Adrenal gland (tissue), 12 donors: ENCODE data around the gene FNIP2. TPM values are rescaled to one million over a fixed set of nuclear protein-coding genes. Genes with fewer than 3 reads are reported as not detected.
A peak's percentile ranks its signal among the peaks of the same experiment; 100 is the strongest.

Source experiments
- DNase-seq, 7 donors: peaks; one replicate each; pipeline ENCODE4 v3.0.0-alpha.2; 2019 to 2020
- H3K27ac ChIP-seq, 5 donors: fragments of 200-600 bp; sonication (generic) in 4 of 5; 1 replicate in 3 of 5; 2 replicates in 2 of 5; pipeline versions ENCODE4 v1.5.1 to v1.8.0; 2016 to 2020; ENCODE audit warnings: mild to moderate bottlenecking in 1 of 5
- H3K27me3 ChIP-seq: fragments of 200-600 bp; 2 replicates; pipeline ENCODE4 v1.8.0; 2021
- H3K36me3 ChIP-seq, 2 donors: fragments of 200-600 bp; replicated peaks in 1 of 2; 1 replicate in 1 of 2; 2 replicates in 1 of 2; pipeline versions ENCODE4 v1.5.1 to v1.8.0; 2018 to 2022
- H3K4me1 ChIP-seq, 2 donors: fragments of 200-600 bp; replicated peaks in 1 of 2; 1 replicate in 1 of 2; 2 replicates in 1 of 2; pipeline versions ENCODE4 v1.5.1 to v1.8.0; 2018 to 2021
- H3K4me3 ChIP-seq, 4 donors: fragments of 200-600 bp; sonication (generic) in 3 of 4; one replicate each; pipeline ENCODE4 v1.5.1; 2016 to 2018
- H3K9me3 ChIP-seq, 3 donors: fragments of 200-600 bp; sonication (generic) in 1 of 3; replicated peaks in 1 of 3; 1 replicate in 2 of 3; 2 replicates in 1 of 3; pipeline versions ENCODE4 v1.5.1 to v1.8.0; 2016 to 2021
- CTCF ChIP-seq, 6 experiments: fragments of 450-650 bp in 4 of 6; fragments of 200-600 bp in 2 of 6; sonication (generic) in 1 of 6; IDR thresholded peaks; 1 replicate in 5 of 6; 2 replicates in 1 of 6; pipeline versions ENCODE4 v1.5.1 to v1.8.0; 2016 to 2021; ENCODE audit warnings: antibody characterized with exemption in 6 of 6, mild to moderate bottlenecking in 2 of 6, moderate library complexity in 1 of 6
- POLR2A ChIP-seq, 2 donors: fragments of 450-650 bp; IDR thresholded peaks; one replicate each; pipeline ENCODE4 v1.6.1; 2017; ENCODE audit warnings: antibody characterized with exemption in 2 of 2, mild to moderate bottlenecking in 2 of 2, moderate library complexity in 1 of 2
- WGBS, 4 donors: extraction: QIAGEN DNeasy Blood & Tissue Kit in 2 of 4; methylation state at CpG; one replicate each; pipeline versions ENCODE4 v1.1.5 to v1.1.7; 2013 to 2017; 5-methylcytosine and 5-hydroxymethylcytosine counted together
- intact Hi-C, 2 donors: fragments of 100-400 bp; cut with DNase I; formaldehyde crosslinking; loops; one replicate each; pipeline versions ENCODE4 v1.14.1 to v1.15.0; 2022 to 2023
- polyA plus RNA-seq, 3 donors: library from polyadenylated mRNA; stranded (reverse); fragments of 200-250 nt in 2 of 3; fragments of 350-450 nt in 1 of 3; fragmentation: Illumina TruSeq in 1 of 3; extraction: RNeasy Lipid Tissue Mini Kit (QIAGEN cat#74804) in 1 of 3; gene quantifications; one replicate each; pipeline ENCODE4 v1.2.3, GENCODE V29; 2013 to 2014
- total RNA-seq, 9 donors: library from RNA; depleted of rRNA in 4 of 9; stranded (reverse); fragments of >200 nt in 4 of 9; fragments of 120-200 nt in 1 of 9; fragmentation: NEBNext Ultra II Directional in 1 of 9; extraction: Animal tissue kit (Norgen Biotek cat#: 25700) in 1 of 9; gene quantifications; one replicate each; pipeline versions ENCODE4 v1.1.0 to v1.2.4, GENCODE V29; 2013 to 2023
- donor health status: healthy with polysubstance abuse.
- donor health status: Bipolar disorder and iron deficiency.
- donor health status: DM: yes; HTN: yes; CAD: no.
- donor health status: DM: no; HTN: no; CAD: no.
- donor health status: DM: no; HTN: no; CAD: no.
- donor health status: DM: yes; HTN: yes; CAD: no.

The FNIP2 gene
- total and polyA plus RNA-seq, 12 donors = 3.5 to 39.4 (median 27.1) TPM

GRCh38 chr4:158769175-158769921, 522 bp downstream of the FNIP2 start:
- Histone ChIP-seq H3K4me1 (peaks cover 0 to 29% of the 10 kb centered on the region in 2 donors), H3K4me3 (peak overlapping the region; percentile 16 to 78 (median 65)), H3K27me3 (no peaks in the 10 kb centered on the region), H3K27ac (peak overlapping the region in 3 of 5 donors; percentile 85 to 93 (median 90)), H3K9me3 (no peaks in the 10 kb centered on the region), H3K36me3 (no peaks in the 10 kb centered on the region)
- TF ChIP-seq POLR2A (IDR thresholded peaks at IDR 0.05) = no peak
- no peak for TF ChIP-seq CTCF (IDR thresholded peaks at IDR 0.05)
- WGBS, 4 donors = 1% methylated on average over 25 to 49 of the region's 49 CpGs
- intact Hi-C loops = no loop called here
- peak; percentile 42 to 63 (median 47) for DNase-seq

- TF ChIP-seq POLR2A (IDR thresholded peaks at IDR 0.05) (no peak), CTCF (IDR thresholded peaks at IDR 0.05) (no peak)
- Histone ChIP-seq H3K27me3 (no peaks in the 10 kb centered on the region), H3K4me3 (no peak overlapping the region), H3K9me3 (no peaks in the 10 kb centered on the region), H3K27ac (no peak overlapping the region), H3K4me1 (peaks cover 7 to 42% of the 10 kb centered on the region in 2 donors), H3K36me3 (no peaks in the 10 kb centered on the region)
- 88 to 97% (median 94%) methylated on average over 5 of the region's 5 CpGs for WGBS, 4 donors
- intact Hi-C loops = no loop called here
- DNase-seq = no peak
These were observed 1.8 kb downstream of the FNIP2 start for GRCh38 chr4:158770671-158771070.

GRCh38 chr4:158771776-158772175, 3.0 kb downstream of the FNIP2 start:
- DNase-seq = no peak
- WGBS, 4 donors = 48 to 66% (median 55%) methylated on average over 2 of the region's 2 CpGs
- Histone ChIP-seq H3K27ac (no peak overlapping the region), H3K4me3 (no peak overlapping the region), H3K9me3 (no peaks in the 10 kb centered on the region), H3K27me3 (no peaks in the 10 kb centered on the region), H3K36me3 (no peaks in the 10 kb centered on the region), H3K4me1 (peaks cover 8 to 45% of the 10 kb centered on the region in 2 donors)
- intact Hi-C loops = no loop called here
- no peak for TF ChIP-seq CTCF (IDR thresholded peaks at IDR 0.05)
- no peak for TF ChIP-seq POLR2A (IDR thresholded peaks at IDR 0.05)

- intact Hi-C loops = loop anchor here in 1 of 2 donors (5.0 kb wide), 1 partner anchor 37 kb away; no protein-coding TSS in a partner anchor
- H3K4me1 ChIP-seq = peaks cover 14 to 54% of the 10 kb centered on the region in 2 donors
- H3K9me3 ChIP-seq = no peaks in the 10 kb centered on the region
- no peak overlapping the region for H3K4me3 ChIP-seq
- no peak for TF ChIP-seq POLR2A (IDR thresholded peaks at IDR 0.05)
- TF ChIP-seq CTCF (IDR thresholded peaks at IDR 0.05) = no peak
- WGBS, 4 donors = 0 to 25% (median 13%) methylated on average over 1 of the region's 1 CpG
- H3K36me3 ChIP-seq = no peaks in the 10 kb centered on the region
- H3K27ac ChIP-seq = peak overlapping the region in 4 of 5 donors; percentile 20 to 80 (median 66)
- H3K27me3 ChIP-seq = no peaks in the 10 kb centered on the region
- DNase-seq = peak in 4 of 7 donors; percentile 31 to 45 (median 34)
These were observed 6.3 kb downstream of the FNIP2 start for GRCh38 chr4:158775091-158775651.
